ENCODE measurements around the gene SHFL.

- TF ChIP-seq POLR2A (IDR thresholded peaks at IDR 0.05) (peak; percentile 1), CTCF (IDR thresholded peaks at IDR 0.05) (no peak)
Observed at GRCh38 chr19:10114651-10115391, 28.7 kb downstream of the SHFL start.

All from right lobe of liver (tissue), 4 donors.